ENCODE measurements around the gene SGPL1. TPM values are rescaled to one million over a fixed set of nuclear protein-coding genes. Genes with fewer than 3 reads are reported as not detected.

Gene SGPL1
- polyA plus RNA-seq, 1 experiment, result 16.6 TPM

- ChIA-PET CTCF (interaction anchor here (1.4 kb wide), 1 partner anchor 20 kb away, joined by 4 read pairs; no protein-coding TSS in a partner anchor), POLR2A (no interaction called here)
- DNase-seq (ENCODE audit: low read depth), result no peak
- H3K36me3 ChIP-seq (ENCODE audit: control insufficient read depth, insufficient read depth, low read length), result no peaks in the 10 kb centered on the region
- no peak for TF ChIP-seq CTCF (IDR thresholded peaks at IDR 0.05; ENCODE audit: insufficient read depth, low read depth, low read length)
- H3K4me3 ChIP-seq (ENCODE audit: low read depth, low read length), result no peak overlapping the region
- H3K27me3 ChIP-seq (ENCODE audit: control insufficient read depth, insufficient read depth, low read length), result peaks cover 5% of the 10 kb centered on the region; the same call in 1 of the 2 replicates
These were observed 90.5 kb downstream of the SGPL1 start for GRCh38 chr10:70906031-70906783.

- no peaks in the 10 kb centered on the region for H3K36me3 ChIP-seq (ENCODE audit: control insufficient read depth, insufficient read depth, low read length)
- peaks cover 5% of the 10 kb centered on the region; the same call in 1 of the 2 replicates for H3K27me3 ChIP-seq (ENCODE audit: control insufficient read depth, insufficient read depth, low read length)
- H3K4me3 ChIP-seq (ENCODE audit: low read depth, low read length), result no peak overlapping the region
- TF ChIP-seq CTCF (IDR thresholded peaks at IDR 0.05; ENCODE audit: insufficient read depth, low read depth, low read length), result no peak
- DNase-seq (ENCODE audit: low read depth), result no peak
- POLR2A ChIA-PET, result no interaction called here
- CTCF ChIA-PET, result interaction anchor here (1.4 kb wide), 1 partner anchor 19 kb away, joined by 4 read pairs; no protein-coding TSS in a partner anchor
These were observed 91.3 kb downstream of the SGPL1 start for GRCh38 chr10:70906953-70907636.

- ChIA-PET POLR2A (no interaction called here), CTCF (interaction anchor here (0.7 to 1.4 kb wide), 2 partner anchors 17 to 19 kb away, joined by 3 to 4 read pairs; no protein-coding TSS in a partner anchor)
- no peak for DNase-seq (ENCODE audit: low read depth)
- H3K36me3 ChIP-seq (ENCODE audit: control insufficient read depth, insufficient read depth, low read length), result no peaks in the 10 kb centered on the region
- H3K27me3 ChIP-seq (ENCODE audit: control insufficient read depth, insufficient read depth, low read length), result peaks cover 5% of the 10 kb centered on the region; the same call in 1 of the 2 replicates
- H3K4me3 ChIP-seq (ENCODE audit: low read depth, low read length), result no peak overlapping the region
- no peak for TF ChIP-seq CTCF (IDR thresholded peaks at IDR 0.05; ENCODE audit: insufficient read depth, low read depth, low read length)
These were observed 92.1 kb downstream of the SGPL1 start for GRCh38 chr10:70907637-70908405.

- no peaks in the 10 kb centered on the region for H3K36me3 ChIP-seq (ENCODE audit: control insufficient read depth, insufficient read depth, low read length)
- DNase-seq (ENCODE audit: low read depth), result no peak
- POLR2A ChIA-PET, result no interaction called here
- no peak for TF ChIP-seq CTCF (IDR thresholded peaks at IDR 0.05; ENCODE audit: insufficient read depth, low read depth, low read length)
- H3K4me3 ChIP-seq (ENCODE audit: low read depth, low read length), result no peak overlapping the region
- CTCF ChIA-PET, result interaction anchor here (0.7 to 1.8 kb wide), 2 partner anchors 16 kb away, joined by 3 to 7 read pairs; no protein-coding TSS in a partner anchor
- H3K27me3 ChIP-seq (ENCODE audit: control insufficient read depth, insufficient read depth, low read length), result peaks cover 5% of the 10 kb centered on the region; the same call in 1 of the 2 replicates
These were observed 92.9 kb downstream of the SGPL1 start for GRCh38 chr10:70908406-70909296.

All from BJ (cell line).